ENCODE results near the gene SCAMP1.

The SCAMP1 gene

GRCh38 chr5:78475370-78475769, 115.0 kb downstream of the SCAMP1 start:
- ChIA-PET POLR2A (no interaction called here), CTCF (interaction anchor here (0.6 to 1.3 kb wide), 2 partner anchors 20 to 69 kb away, joined by 3 to 4 read pairs; no protein-coding TSS in a partner anchor)
- no peak for TF ChIP-seq CTCF (IDR thresholded peaks at IDR 0.05; ENCODE audit: insufficient read depth, low read length, missing control alignments)
- no peak overlapping the region for H3K4me3 ChIP-seq (ENCODE audit: low read depth, low read length)
- DNase-seq (ENCODE audit: low read depth, low spot score), result no peak

- H3K4me3 ChIP-seq (ENCODE audit: low read depth, low read length), result no peak overlapping the region
- no peak for TF ChIP-seq CTCF (IDR thresholded peaks at IDR 0.05; ENCODE audit: insufficient read depth, low read length, missing control alignments)
- DNase-seq (ENCODE audit: low read depth, low spot score), result no peak
- ChIA-PET CTCF (interaction anchor here (1.8 kb wide), 1 partner anchor 9 kb away, joined by 11 read pairs; no protein-coding TSS in a partner anchor), POLR2A (no interaction called here)
Observed at GRCh38 chr5:78476795-78477194, 116.4 kb downstream of the SCAMP1 start.

DNA sequence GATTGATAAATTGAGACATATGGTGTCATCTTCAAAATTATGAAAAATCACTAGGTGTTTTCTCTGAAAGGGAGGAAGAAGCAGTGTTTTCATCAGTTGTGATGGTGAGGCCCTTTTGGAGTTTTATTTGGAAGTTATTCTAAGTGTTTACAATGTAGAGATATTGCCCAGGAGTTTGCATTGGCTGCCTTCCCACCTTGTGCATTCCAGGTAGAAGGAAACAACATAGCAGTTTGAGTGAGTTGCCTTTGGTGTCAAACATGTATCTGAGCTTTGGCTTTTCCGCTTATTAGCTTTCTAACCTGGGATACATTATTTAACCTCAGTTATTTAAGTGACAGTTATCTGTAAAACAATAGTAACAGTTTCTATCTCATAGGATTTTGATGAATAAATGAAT, 122.5 kb downstream of the SCAMP1 start:
- no peak for TF ChIP-seq CTCF (IDR thresholded peaks at IDR 0.05; ENCODE audit: insufficient read depth, low read length, missing control alignments)
- no peak for DNase-seq (ENCODE audit: low read depth, low spot score)

GRCh38 chr5:78483809-78484521, 123.5 kb downstream of the SCAMP1 start:
- peak; percentile 28 for DNase-seq (ENCODE audit: low read depth, low spot score)
- ChIA-PET CTCF (interaction anchor here (1.2 to 4.2 kb wide), 3 partner anchors 17 to 51 kb away, joined by 3 to 27 read pairs (median 4); no protein-coding TSS in a partner anchor), POLR2A (no interaction called here)
- TF ChIP-seq CTCF (IDR thresholded peaks at IDR 0.05; ENCODE audit: insufficient read depth, low read length, missing control alignments), result no peak
- H3K4me3 ChIP-seq (ENCODE audit: low read depth, low read length), result no peak overlapping the region

More for the DNA sequence above, 122.5 kb downstream of the SCAMP1 start:
- ChIA-PET POLR2A (no interaction called here), CTCF (interaction anchor here (4.2 kb wide), 1 partner anchor 16 kb away, joined by 27 read pairs; no protein-coding TSS in a partner anchor)
- no peak overlapping the region for H3K4me3 ChIP-seq (ENCODE audit: low read depth, low read length)

GRCh38 chr5:78486218-78486617, 125.8 kb downstream of the SCAMP1 start:
- TF ChIP-seq CTCF (IDR thresholded peaks at IDR 0.05; ENCODE audit: insufficient read depth, low read length, missing control alignments), result no peak
- POLR2A ChIA-PET, result no interaction called here
- no peak for DNase-seq (ENCODE audit: low read depth, low spot score)
- CTCF ChIA-PET, result interaction anchor here (2.2 kb wide), 1 partner anchor 18 kb away, joined by 6 read pairs; no protein-coding TSS in a partner anchor
- no peak overlapping the region for H3K4me3 ChIP-seq (ENCODE audit: low read depth, low read length)

DNA sequence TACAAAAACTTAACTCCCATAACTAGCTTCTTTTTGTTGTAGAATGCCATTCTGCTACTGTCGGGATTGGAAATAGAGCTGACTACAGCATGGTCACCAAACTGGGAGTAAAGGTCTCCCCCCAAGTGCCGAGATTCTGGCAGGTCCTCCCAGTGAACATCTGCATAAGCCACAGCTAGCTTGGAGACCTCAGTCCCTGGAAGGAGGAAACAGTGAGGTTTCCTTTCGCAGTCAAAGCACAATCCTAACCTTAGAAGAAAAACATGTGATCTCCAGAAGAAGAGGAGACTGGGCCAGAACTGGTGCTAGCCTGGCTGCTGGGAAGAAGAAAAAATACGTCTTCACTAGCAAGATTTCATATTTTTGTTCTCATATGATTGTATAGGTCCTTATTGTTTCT, 127.4 kb downstream of the SCAMP1 start:
- ChIA-PET CTCF (interaction anchor here (2.2 kb wide), 1 partner anchor 20 kb away, joined by 6 read pairs; no protein-coding TSS in a partner anchor), POLR2A (no interaction called here)
- no peak overlapping the region for H3K4me3 ChIP-seq (ENCODE audit: low read depth, low read length)
- no peak for DNase-seq (ENCODE audit: low read depth, low spot score)
- no peak for TF ChIP-seq CTCF (IDR thresholded peaks at IDR 0.05; ENCODE audit: insufficient read depth, low read length, missing control alignments)

All from AG04449 (cell line).